ENCODE measurements around the gene DTWD2.

DNA sequence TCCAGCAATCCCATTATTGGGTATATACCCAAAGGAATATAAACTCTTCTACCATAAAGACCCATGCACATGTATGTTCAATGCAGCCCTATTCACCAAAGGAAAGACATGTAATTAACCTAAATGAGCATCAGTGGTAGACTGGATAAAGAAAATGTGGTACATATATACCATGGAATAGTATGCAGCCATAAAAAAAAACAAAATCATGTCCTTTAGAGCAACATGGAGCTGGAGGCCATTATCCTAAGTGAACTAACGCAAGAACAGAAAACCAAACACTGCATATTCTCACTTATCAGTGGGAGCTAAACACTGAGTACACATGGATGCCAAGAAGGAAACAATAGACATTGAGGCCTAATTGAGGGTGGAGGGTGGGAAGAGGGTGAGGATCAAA is 27.8 kb downstream of the DTWD2 start:
- TF ChIP-seq, protein P1, sequence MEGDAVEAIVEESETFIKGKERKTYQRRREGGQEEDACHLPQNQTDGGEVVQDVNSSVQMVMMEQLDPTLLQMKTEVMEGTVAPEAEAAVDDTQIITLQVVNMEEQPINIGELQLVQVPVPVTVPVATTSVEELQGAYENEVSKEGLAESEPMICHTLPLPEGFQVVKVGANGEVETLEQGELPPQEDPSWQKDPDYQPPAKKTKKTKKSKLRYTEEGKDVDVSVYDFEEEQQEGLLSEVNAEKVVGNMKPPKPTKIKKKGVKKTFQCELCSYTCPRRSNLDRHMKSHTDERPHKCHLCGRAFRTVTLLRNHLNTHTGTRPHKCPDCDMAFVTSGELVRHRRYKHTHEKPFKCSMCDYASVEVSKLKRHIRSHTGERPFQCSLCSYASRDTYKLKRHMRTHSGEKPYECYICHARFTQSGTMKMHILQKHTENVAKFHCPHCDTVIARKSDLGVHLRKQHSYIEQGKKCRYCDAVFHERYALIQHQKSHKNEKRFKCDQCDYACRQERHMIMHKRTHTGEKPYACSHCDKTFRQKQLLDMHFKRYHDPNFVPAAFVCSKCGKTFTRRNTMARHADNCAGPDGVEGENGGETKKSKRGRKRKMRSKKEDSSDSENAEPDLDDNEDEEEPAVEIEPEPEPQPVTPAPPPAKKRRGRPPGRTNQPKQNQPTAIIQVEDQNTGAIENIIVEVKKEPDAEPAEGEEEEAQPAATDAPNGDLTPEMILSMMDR (IDR thresholded peaks at IDR 0.05), result no peak
- TF ChIP-seq POLR2A (IDR thresholded peaks at IDR 0.05), result no peak

Measured in uterus (tissue), 2 donors.